ENCODE measurements around the gene MVB12A. TPM values are rescaled to one million over a fixed set of nuclear protein-coding genes. Genes with fewer than 3 reads are reported as not detected.

MVB12A gene
- total RNA-seq (2014; rRNA removed; shearing (Covaris generic)), result 54.7 and 74.6 TPM in 2 replicates
- 76.7 and 94.3 TPM in 2 replicates for polyA plus RNA-seq (2014; cell fraction: nucleus; rRNA removed)

DNA sequence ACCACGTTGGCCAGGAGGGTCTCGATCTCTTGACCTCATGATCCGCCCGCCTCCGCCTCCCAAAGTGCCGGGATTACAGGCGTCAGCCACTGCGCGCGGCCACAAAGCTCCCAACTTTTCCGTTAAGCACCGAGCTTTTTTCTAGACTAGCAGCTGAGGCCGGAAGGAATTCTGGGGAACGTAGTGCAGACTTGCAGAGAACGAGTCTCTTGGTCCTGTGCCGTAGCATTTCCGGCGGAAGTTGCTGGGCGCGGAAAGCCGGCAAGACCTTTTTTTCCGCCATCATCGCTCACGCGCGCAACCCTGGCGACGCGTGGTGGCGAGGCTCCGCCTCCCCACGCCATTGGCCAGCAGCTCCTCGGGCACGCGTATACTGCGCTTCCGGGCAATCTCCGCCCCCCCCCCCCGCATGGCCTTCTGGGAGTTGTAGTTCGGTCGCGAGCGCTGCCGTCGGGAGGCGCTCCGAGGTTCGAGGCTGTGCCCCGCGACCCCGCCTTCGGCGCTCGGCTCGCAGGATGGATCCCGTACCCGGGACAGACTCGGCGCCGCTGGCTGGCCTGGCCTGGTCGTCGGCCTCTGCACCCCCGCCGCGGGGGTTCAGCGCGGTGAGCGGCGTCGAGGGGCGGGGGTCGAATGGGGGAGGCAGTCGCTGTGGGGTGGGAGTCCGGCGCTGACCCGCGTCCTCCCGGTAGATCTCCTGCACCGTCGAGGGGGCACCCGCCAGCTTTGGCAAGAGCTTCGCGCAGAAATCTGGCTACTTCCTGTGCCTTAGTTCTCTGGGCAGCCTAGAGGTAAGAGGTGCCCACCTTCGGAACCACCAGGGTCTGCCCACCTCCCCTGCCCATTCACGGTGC lies at the start of gene MVB12A:
Gene MVB12A (plus strand): TSS at position 427 of the 854 bp plus-strand sequence. CDS start 89 bp downstream, at position 516.
- DNase-seq (ENCODE audit: extremely low read depth, low read depth), result peak; percentile 95

DNA sequence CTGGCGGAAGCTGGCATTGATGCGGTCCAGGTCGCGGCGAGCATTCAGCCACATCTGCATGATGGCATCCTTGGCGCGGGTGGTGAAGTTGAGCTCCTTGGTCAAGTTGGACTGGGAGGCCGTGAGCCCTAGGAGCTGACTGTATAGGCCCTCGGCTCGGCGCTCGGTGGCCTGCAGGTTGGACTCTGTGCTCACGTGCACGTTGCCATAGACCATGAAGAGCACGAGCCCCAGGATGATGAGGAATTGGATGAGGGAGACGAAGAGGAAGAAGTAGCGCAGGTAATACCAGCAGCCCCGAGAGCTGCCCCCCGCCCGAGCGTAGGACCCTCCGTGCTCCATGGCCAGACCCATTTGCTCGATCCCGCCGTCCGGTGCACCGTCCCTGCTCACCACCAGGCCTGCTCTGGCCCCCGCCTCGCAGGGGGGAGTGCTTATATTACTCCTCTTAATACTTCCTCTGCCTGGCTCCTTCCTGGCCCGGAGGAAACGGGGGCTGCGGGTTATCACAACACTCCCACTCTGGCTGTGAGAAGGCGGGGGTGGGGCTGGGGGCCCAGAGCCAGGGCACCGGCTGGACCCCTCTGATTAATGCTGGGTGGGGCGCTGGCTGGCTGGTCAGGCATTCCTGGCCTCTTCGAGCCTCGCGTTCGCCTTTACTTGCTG lies 42.8 kb upstream of the MVB12A start, which contains the start of gene PLVAP:
Gene PLVAP (minus strand): TSS at position 408 of the 666 bp plus-strand sequence. CDS start 54 bp downstream, at position 354.
- DNase-seq (ENCODE audit: extremely low read depth, low read depth), result no peak

DNA sequence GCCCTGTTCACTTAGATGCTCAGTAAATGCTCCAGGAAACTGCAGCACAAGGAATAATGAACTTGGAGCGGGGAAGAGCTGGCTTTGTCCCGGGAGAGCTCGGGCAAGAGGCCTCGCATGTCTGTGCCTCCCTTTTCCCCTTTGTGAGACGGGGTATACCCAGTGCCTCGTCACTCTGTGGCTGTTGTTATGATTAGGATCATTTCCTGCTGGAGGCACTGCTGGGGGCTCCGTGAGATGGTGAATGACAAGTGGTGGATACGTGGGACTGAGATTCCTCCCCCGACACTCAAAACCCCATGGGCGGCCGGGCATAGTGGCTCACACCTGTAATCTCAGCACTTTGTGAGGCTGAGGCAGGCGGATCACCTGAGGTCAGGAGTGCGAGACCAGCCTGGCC lies 41.6 kb upstream of the MVB12A start:
- DNase-seq (ENCODE audit: extremely low read depth, low read depth), result no peak

DNA sequence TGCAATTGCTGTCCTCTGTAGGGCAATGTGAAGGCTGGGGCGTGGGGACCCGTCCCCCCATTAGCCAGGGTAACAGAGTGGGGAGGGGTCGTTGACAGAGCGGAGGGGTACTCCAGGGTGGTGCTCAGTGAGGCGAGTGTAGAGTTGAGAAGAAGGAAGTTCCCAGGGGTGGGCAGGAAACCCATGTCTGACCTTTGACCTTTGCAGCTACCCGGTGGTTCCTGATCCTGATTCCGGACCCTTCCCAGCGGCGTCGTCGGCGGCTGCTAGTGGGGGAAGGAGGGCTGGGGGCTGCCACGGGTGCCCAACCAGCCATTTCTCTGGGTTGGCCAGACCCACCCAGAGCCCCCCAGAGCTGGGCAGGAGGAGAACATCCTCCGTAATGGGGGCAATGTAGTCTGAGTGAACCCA lies 40.6 kb upstream of the MVB12A start:
- no peak for DNase-seq (ENCODE audit: extremely low read depth, low read depth)

- DNase-seq (ENCODE audit: extremely low read depth, low read depth), result no peak
These were observed 39.3 kb upstream of the MVB12A start for GRCh38 chr19:17380426-17381138.

GRCh38 chr19:17385878-17386611 lies 33.8 kb upstream of the MVB12A start:
- peak; percentile 18 for DNase-seq (ENCODE audit: extremely low read depth, low read depth)

DNA sequence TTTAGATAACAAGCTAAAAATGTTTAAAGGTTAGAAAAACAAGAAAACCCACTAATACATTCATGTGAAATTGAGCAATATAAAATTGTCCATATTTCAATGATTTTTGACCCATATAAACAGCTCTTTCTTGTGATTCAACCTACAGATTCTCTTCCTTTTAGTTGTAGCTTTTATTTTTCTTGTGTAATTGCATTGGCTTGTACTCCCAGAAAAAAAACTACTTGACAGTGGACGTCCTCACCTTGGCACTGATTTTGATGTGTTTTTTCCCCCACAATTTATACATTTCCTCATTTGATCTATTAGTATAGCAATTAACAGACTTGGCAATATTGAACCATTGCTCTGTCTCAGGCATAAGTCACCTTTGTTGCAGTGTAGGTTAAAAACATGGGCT lies 30.6 kb upstream of the MVB12A start:
- DNase-seq (ENCODE audit: extremely low read depth, low read depth), result no peak

DNA sequence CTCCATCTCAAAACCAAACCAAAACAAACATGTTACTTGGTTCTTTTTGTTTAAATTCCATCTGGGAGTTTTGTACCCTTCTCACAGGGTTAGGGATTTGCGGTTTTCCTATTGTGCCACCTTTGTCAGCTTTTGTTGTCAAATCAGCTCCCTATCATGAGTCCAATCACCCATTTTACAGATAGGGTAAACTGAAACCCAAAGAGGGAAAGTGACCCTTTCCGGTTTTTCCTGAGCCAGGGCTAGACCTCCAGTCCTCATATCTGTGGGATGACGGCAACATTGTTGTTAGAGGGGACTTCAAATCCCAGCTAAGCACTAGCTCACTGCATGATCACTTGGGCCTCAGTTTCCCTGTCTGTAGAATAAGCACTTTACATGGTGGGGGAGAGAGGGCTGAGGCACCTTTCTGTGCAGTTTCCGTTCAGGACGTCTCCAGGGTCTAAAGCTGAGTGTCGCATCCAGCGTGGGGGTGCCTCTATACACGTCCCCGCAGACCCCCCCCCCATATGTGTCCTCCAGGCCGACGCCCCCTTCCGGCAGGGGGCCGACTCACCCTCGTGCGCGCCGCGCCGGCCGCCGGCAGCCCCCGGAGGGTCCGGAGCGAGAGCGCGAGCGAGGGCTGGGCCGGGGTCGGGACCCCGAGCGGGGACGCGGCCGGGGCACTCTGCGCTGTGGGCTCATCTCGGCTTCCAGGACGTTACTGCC lies 29.7 kb upstream of the MVB12A start:
- DNase-seq (ENCODE audit: extremely low read depth, low read depth), result no peak

GRCh38 chr19:17390665-17391370 lies 29.0 kb upstream of the MVB12A start:
- DNase-seq (ENCODE audit: extremely low read depth, low read depth), result peak; percentile 82

- DNase-seq (ENCODE audit: extremely low read depth, low read depth), result no peak
These were observed 28.3 kb upstream of the MVB12A start for GRCh38 chr19:17391371-17392151.

GRCh38 chr19:17393002-17393401 lies 26.8 kb upstream of the MVB12A start:
- DNase-seq (ENCODE audit: extremely low read depth, low read depth), result no peak

- no peak for DNase-seq (ENCODE audit: extremely low read depth, low read depth)
These were observed 25.9 kb upstream of the MVB12A start, which contains the start of gene CCDC194 for GRCh38 chr19:17393914-17394313. Gene CCDC194 (minus strand): TSS chr19:17394196. CDS start chr19:17394158, 38 bp downstream.

GRCh38 chr19:17394891-17395415 lies 24.9 kb upstream of the MVB12A start:
- no peak for DNase-seq (ENCODE audit: extremely low read depth, low read depth)

DNA sequence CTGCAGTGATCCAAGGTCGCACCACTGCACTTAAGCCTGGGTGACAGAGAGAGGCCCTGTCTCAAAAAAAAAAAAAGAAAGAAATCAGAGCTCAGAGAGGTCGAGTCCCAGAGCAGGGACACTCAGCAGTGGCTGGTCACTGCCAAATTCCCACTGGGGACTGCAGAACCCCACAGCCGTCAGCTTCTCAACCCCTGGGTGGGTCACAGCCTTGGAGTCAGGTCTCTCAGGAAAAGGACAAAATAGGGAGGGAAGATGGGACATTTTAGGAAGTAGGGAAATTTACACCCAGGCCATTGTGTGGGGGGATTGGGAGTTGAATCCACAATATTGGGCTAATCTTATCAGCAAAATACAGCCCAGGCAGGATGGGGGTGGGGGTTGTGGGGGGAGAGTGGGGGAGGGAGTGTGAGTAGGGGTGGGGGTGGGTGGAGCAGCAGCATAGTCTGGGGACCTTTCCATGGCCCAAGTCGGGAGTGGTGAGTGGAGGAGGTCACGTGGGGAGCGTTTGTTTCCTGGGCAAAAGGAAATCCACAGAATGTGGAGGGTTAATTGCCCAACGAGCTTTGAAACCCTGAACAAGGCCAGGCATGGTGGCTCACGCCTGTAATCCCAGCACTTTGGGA lies 20.8 kb upstream of the MVB12A start:
- DNase-seq (ENCODE audit: extremely low read depth, low read depth), result no peak

- DNase-seq (ENCODE audit: extremely low read depth, low read depth), result no peak
These were observed 18.2 kb upstream of the MVB12A start for GRCh38 chr19:17401628-17402027.

- no peak for DNase-seq (ENCODE audit: extremely low read depth, low read depth)
These were observed 16.6 kb upstream of the MVB12A start for GRCh38 chr19:17402982-17403855.

All from NCI-H460 (cell line).